RWPE2 (cell line): ENCODE data around the gene PARP16.

ENCODE experiments used
- ATAC-seq: fragments of 200-7000 bp; cut with Tn5 transposase; 3 replicates; pipeline ENCODE4 v1.9.1; 2021; ENCODE audit warnings: low read depth
- DNase-seq: peaks from one replicate; pipeline ENCODE4 v3.0.0-alpha.2; 2020; ENCODE audit warnings: low spot score
- H3K27ac ChIP-seq: fragments of 450-650 bp; 2 replicates; pipeline ENCODE4 v1.5.1; 2017; ENCODE audit warnings: mild to moderate bottlenecking; ENCODE audit not compliant: poor library complexity, severe bottlenecking
- H3K27me3 ChIP-seq: fragments of 250-450 bp; sonication (Bioruptor Pico); 2 replicates; pipeline ENCODE4 v1.5.1; 2021; ENCODE audit warnings: mild to moderate bottlenecking, moderate library complexity; ENCODE audit not compliant: insufficient read depth, poor library complexity, severe bottlenecking
- H3K36me3 ChIP-seq: fragments of 250-450 bp; sonication (Bioruptor Pico); 2 replicates; pipeline ENCODE4 v1.5.1; 2020; ENCODE audit warnings: low read depth, mild to moderate bottlenecking, moderate library complexity
- H3K4me1 ChIP-seq: fragments of 250-450 bp; sonication (Bioruptor Pico); 2 replicates; pipeline ENCODE4 v1.5.1; 2021; ENCODE audit warnings: mild to moderate bottlenecking, moderate library complexity; ENCODE audit not compliant: insufficient read depth, poor library complexity, severe bottlenecking
- H3K4me3 ChIP-seq: fragments of 250-450 bp; sonication (Bioruptor Pico); 2 replicates; pipeline ENCODE4 v1.5.1; 2021; ENCODE audit warnings: mild to moderate bottlenecking, moderate library complexity; ENCODE audit not compliant: severe bottlenecking
- H3K9me3 ChIP-seq: fragments of 250-450 bp; sonication (Bioruptor Pico); 2 replicates; pipeline ENCODE4 v1.5.1; 2021; ENCODE audit warnings: mild to moderate bottlenecking, moderate library complexity; ENCODE audit not compliant: severe bottlenecking
- CTCF ChIP-seq: fragments of 450-650 bp; IDR thresholded peaks from one replicate; pipeline ENCODE4 v1.5.1; 2017; ENCODE audit warnings: mild to moderate bottlenecking, moderate library complexity; ENCODE audit not compliant: poor library complexity, severe bottlenecking

Gene PARP16

DNA sequence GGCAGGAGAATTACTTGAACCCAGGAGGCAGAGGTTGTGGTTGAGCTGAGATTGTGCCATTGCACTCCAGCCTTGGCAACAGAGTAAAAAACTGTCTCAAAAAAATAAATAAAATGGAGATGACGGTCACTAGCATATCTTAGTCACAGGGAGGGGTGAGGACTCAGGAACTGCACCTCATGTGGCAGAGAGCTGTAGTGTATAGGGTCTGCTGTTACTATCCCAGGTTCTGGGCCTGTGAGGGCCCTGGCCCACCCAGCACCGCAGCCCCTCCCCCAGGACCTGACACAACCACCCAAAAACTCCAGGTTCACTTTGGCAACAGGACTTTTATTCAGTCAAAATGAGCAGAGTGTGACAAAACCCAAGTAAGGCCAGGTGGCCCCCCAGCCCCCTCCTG lies 40.1 kb upstream of the PARP16 start:
- Histone ChIP-seq H3K9me3 (no peaks in the 10 kb centered on the region), H3K4me3 (no peak overlapping the region), H3K27ac (no peak overlapping the region), H3K36me3 (no peaks in the 10 kb centered on the region), H3K4me1 (no peaks in the 10 kb centered on the region), H3K27me3 (no peaks in the 10 kb centered on the region)
- ATAC-seq (no peak), DNase-seq (no peak)
- TF ChIP-seq CTCF = no peak

GRCh38 chr15:65326117-65326526 lies 39.4 kb upstream of the PARP16 start:
- H3K4me1 ChIP-seq = no peaks in the 10 kb centered on the region
- no peaks in the 10 kb centered on the region for H3K9me3 ChIP-seq
- ATAC-seq (0 out of 3 replicates have a peak, but pooled peaks have one; percentile 21), DNase-seq (no peak)
- H3K27me3 ChIP-seq = no peaks in the 10 kb centered on the region
- no peak for TF ChIP-seq CTCF
- H3K36me3 ChIP-seq = no peaks in the 10 kb centered on the region
- no peak overlapping the region for H3K4me3 ChIP-seq
- no peak overlapping the region for H3K27ac ChIP-seq

DNA sequence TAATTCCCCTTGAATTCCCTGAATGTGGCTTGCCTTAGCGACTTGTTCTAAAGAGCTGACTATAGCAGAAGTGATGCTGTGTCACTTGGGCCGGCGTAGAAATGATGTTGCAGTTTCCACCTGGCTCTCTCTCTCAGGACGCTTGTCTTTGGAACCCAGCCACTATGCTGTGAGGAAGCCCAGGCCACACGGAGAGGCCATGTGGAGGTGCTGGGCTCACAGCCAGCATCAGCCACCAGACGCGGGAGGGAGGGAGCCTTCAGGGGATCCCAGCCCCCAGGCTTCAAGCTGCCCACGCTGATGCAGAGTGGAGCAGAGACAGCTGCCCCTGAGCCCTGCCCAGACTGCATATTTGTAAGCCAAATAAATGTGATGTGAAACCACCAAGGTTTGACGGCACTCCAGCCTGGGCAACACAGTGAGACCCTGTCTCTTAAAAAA lies 36.4 kb upstream of the PARP16 start:
- ATAC-seq = no peak

GRCh38 chr15:65318870-65319356 lies 32.2 kb upstream of the PARP16 start:
- peak; percentile 98 for ATAC-seq
- H3K36me3 ChIP-seq = no peaks in the 10 kb centered on the region
- H3K9me3 ChIP-seq = no peaks in the 10 kb centered on the region
- peak; percentile 99 for TF ChIP-seq CTCF
- no peak for DNase-seq
- no peak overlapping the region for H3K4me3 ChIP-seq
- no peaks in the 10 kb centered on the region for H3K4me1 ChIP-seq
- no peak overlapping the region for H3K27ac ChIP-seq
- H3K27me3 ChIP-seq = no peaks in the 10 kb centered on the region

More for the DNA sequence above, 36.4 kb upstream of the PARP16 start:
- TF ChIP-seq CTCF = no peak
- Histone ChIP-seq H3K27ac (no peak overlapping the region), H3K27me3 (no peaks in the 10 kb centered on the region), H3K4me3 (no peak overlapping the region), H3K4me1 (no peaks in the 10 kb centered on the region), H3K9me3 (no peaks in the 10 kb centered on the region), H3K36me3 (no peaks in the 10 kb centered on the region)
- no peak for DNase-seq

GRCh38 chr15:65312400-65312916 lies 25.8 kb upstream of the PARP16 start:
- H3K27me3 ChIP-seq = no peaks in the 10 kb centered on the region
- H3K4me1 ChIP-seq = no peaks in the 10 kb centered on the region
- no peak overlapping the region for H3K27ac ChIP-seq
- H3K9me3 ChIP-seq = no peaks in the 10 kb centered on the region
- ATAC-seq (no peak), DNase-seq (no peak)
- H3K4me3 ChIP-seq = no peak overlapping the region
- H3K36me3 ChIP-seq = no peaks in the 10 kb centered on the region
- TF ChIP-seq CTCF = no peak
